Ramos (cell line): ENCODE measurements around the gene ASIC4.

Experiments used
- in situ Hi-C: fragments of 300-500 bp; cut with MboI; formaldehyde crosslinking; loops from one replicate; pipeline ENCODE4 v1.14.3; 2022; ENCODE audit warnings: low sequenced_read_pairs; ENCODE audit not compliant: unreplicated experiment

Gene ASIC4, protein sequence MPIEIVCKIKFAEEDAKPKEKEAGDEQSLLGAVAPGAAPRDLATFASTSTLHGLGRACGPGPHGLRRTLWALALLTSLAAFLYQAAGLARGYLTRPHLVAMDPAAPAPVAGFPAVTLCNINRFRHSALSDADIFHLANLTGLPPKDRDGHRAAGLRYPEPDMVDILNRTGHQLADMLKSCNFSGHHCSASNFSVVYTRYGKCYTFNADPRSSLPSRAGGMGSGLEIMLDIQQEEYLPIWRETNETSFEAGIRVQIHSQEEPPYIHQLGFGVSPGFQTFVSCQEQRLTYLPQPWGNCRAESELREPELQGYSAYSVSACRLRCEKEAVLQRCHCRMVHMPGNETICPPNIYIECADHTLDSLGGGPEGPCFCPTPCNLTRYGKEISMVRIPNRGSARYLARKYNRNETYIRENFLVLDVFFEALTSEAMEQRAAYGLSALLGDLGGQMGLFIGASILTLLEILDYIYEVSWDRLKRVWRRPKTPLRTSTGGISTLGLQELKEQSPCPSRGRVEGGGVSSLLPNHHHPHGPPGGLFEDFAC

GRCh38 chr2:219514196-219514761 lies at the start of gene ASIC4:
TSS of gene ASIC4 (plus strand) at chr2:219514482. CDS start at chr2:219514725, 243 bp downstream.
- in situ Hi-C loops: no loop called here

- in situ Hi-C loops: no loop called here
Measured at GRCh38 chr2:219465659-219466561, 48.4 kb upstream of the ASIC4 start.

DNA sequence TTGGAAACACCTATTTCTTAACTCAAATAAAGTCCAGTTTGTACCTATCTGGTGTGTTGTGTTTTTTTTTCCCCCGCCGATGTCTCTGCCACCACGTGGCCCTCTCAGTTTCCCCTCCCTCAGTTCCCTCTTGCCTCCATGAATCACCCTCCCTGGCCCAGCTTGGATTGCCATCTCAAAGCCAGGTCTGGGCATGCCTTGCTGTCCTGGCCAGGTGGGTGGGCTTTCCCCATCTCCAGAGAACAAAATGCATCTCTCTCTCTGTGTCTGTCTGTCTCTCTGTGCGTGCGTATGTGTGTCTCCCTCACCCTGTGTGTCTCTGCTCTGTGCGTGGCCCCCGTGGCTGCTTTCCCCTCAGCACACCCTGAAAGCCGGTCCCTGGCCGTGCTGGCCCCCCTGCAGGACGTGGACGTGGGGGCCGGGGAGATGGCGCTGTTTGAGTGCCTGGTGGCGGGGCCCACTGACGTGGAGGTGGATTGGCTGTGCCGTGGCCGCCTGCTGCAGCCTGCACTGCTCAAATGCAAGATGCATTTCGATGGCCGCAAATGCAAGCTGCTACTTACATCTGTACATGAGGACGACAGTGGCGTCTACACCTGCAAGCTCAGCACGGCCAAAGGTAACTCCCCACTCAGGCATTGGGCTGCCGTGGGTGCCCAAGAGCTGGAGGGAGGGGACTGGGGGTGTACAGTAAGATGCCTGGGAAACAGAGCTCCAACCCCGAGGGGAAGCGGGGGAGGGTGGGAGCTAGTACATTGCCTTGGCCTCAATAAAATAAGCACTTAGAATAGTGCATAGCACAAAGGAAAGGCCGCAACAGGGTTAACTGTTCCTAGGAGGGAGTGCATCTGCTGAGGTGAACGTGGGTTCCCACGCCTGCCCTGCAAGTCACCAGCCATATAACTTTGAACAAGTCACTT lies 47.2 kb upstream of the ASIC4 start:
- in situ Hi-C loops: no loop called here

DNA sequence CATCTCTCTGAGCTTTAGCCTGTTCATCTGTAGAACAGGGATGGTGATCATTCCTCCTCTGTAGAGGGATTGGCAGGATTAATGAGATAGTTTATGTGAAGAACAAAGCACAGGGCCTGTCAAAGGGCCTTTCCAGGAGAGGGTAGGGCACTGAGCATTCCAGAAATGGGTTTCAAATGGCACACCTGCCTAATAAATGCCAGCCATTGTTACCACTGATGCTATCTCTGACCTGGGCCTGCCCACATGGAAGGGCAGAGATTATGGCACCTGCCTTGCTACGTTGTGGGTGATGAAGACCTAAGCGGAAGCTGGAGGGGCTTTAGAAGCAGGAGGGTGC lies 46.6 kb upstream of the ASIC4 start:
- in situ Hi-C loops: no loop called here

- in situ Hi-C loops: no loop called here
Measured at GRCh38 chr2:219468410-219469185, 45.7 kb upstream of the ASIC4 start.

DNA sequence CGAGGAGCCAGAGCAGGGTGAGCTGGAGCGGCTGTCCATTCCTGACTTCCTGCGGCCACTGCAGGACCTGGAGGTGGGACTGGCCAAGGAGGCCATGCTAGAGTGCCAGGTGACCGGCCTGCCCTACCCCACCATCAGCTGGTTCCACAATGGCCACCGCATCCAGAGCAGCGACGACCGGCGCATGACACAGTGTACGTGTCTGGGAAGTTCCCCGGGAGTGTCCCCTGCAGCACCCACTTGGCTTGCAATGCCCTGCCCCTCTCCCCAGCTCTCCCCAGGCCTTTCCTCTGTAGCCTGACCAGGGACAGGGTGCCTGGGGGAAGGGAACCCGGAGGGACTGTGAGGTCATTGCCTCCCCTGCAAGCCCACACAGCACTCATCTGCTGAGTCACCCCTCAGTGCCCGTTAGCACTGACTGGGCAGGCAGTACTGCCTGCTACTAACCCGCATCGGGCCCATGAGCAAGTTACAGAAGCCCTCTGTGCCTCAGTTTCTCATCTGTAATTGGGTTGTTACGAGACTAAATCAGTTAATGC lies 45.0 kb upstream of the ASIC4 start:
- in situ Hi-C loops: no loop called here

- in situ Hi-C loops: no loop called here
Measured at GRCh38 chr2:219470429-219470828, 43.9 kb upstream of the ASIC4 start.

DNA sequence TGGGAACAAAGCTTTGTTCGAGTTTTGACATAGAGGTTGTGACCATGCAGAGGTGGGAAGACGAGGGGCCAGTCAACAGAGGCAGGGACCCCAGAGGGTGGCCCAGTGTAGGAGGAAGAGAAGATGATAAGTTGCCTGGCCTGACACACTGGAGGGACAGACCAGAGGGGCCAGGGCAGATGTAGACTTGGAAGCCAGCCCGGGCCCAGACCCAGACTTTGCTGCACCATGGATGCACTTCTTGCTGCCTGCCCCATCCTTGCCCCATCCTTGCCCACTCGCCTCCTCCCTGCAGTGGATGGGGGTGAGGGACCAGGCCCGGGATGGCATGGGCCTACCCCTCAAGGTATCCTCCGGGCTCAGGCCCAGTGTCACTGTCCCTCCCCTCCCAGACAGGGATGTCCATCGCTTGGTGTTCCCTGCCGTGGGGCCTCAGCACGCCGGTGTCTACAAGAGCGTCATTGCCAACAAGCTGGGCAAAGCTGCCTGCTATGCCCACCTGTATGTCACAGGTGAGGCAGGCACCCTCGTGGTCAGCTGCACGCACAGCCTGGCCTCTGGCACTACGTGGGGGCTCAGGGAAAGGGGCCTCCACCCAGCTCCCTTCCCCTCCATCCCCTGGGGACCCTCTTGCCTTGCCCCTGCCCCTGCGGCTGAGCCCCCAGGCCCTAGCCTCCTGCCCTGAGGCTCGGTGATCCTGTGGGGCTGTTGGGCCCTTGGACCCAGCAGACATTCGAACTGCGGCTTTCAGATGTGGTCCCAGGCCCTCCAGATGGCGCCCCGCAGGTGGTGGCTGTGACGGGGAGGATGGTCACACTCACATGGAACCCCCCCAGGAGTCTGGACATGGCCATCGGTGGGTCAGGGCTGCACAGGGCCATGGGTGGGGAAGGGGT lies 42.6 kb upstream of the ASIC4 start:
- in situ Hi-C loops: no loop called here

DNA sequence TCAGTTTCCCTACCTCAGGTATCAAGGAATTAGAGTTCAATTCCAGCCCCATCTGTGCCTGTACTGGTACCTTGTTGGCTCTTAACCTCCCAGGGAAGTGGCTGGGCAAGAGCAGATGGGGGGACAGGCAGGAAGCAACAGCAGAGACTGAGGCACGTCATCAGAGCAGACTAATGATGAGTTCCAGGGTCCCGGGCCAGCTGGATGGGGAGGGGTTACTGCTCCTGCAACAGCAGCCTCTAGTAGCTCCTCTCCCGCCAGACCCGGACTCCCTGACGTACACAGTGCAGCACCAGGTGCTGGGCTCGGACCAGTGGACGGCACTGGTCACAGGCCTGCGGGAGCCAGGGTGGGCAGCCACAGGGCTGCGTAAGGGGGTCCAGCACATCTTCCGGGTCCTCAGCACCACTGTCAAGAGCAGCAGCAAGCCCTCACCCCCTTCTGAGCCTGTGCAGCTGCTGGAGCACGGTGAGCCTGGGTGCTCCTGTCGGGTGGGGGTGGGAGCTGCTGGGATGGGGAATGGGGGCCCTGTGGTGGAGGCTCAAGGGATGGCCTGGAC lies 41.6 kb upstream of the ASIC4 start:
- in situ Hi-C loops: no loop called here

GRCh38 chr2:219473511-219473910 lies 40.8 kb upstream of the ASIC4 start:
- in situ Hi-C loops: no loop called here

DNA sequence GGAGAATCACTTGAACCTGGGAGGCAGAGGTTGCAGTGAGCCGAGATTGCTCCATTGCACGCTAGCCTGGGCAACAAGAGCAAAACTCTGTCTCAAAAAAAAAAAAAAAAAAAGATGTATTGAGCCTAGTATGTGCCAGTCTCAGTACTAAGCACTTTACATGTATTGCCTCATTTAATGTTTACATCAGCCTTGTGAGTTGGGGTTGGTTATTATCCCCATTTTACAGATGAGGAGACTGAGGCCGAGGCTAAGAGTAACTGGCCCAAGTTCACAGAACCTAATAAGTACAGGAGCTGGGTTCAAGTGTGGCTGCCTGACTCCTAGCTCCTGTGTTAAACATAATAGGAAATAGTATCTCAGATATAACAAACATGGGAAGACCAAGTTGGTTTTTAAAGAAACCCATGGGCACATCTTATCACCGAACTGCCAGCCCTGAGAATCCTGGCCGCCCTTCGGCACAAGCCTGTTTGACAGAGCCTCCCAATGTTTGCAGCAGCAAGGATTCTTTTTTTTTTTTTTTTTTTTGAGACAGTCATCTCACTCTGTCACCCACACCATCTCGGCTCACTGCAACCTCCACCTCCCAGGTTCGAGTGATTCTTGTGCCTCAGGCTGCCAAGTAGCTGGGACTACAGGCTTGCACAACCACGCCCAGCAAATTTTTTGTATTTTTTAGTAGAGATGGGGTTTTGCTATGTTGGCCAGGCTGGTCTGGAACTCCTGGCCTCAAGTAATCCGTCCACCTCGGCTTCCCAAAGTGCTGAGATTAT lies 39.8 kb upstream of the ASIC4 start:
- in situ Hi-C loops: no loop called here

DNA sequence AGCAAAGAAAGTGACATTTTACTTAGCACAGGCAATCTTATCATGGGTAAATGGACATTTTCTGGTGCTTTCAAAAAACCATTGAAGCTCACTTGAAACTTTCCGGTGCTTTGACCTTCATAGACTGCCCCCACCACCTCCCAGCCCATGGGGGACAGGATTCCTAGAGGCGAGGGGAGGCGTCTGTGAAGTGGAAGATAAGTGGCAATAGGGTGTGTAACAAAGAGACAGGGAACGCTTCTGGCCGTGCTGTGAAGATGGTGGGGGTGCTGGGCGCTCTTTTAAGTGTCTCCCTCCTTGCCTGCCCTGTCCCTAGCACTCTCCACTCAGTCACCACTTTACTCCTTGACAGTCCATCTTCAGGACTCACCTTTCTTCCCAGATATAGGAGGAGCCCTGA lies 39.0 kb upstream of the ASIC4 start:
- in situ Hi-C loops: no loop called here

GRCh38 chr2:219475697-219476651 lies 38.3 kb upstream of the ASIC4 start:
- in situ Hi-C loops: no loop called here

GRCh38 chr2:219476652-219477151 lies 37.6 kb upstream of the ASIC4 start:
- in situ Hi-C loops: no loop called here

GRCh38 chr2:219477179-219477578 lies 37.1 kb upstream of the ASIC4 start:
- in situ Hi-C loops: no loop called here
